HG02623 (cell line): Measurements from ENCODE around the gene TSPAN16.

Experiments used
- ATAC-seq: cut with Tn5 transposase; IDR thresholded peaks from one replicate; pipeline ENCODE4 v1.9.1; 2021; ENCODE audit warnings: moderate library complexity; ENCODE audit not compliant: unreplicated experiment

The TSPAN16 gene

GRCh38 chr19:11295665-11296245, at the start of gene TSPAN16:
TSPAN16 (plus strand) TSS chr19:11296160; CDS start chr19:11296298, 138 bp downstream.
- ATAC-seq: no peak

DNA sequence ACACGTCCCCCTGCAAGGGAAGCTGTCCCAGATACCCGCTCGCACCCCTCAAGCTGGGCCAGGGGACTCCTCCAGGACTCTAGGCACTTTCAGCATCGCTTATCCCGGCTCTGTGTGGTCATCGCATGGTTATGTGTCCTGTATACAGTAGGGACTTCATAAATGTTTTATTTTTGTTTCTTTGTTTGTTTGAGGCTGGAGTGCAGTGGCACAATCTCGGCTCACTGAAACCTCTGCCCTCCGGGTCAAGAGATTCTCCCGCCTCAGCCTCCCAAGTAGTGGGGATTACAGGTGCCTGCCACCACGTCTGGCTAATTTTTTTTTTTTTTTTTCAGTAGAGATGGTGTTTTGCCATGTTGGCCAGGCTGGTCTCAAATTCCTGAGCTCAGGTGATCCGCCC, 49.0 kb upstream of the TSPAN16 start:
- ATAC-seq: no peak

DNA sequence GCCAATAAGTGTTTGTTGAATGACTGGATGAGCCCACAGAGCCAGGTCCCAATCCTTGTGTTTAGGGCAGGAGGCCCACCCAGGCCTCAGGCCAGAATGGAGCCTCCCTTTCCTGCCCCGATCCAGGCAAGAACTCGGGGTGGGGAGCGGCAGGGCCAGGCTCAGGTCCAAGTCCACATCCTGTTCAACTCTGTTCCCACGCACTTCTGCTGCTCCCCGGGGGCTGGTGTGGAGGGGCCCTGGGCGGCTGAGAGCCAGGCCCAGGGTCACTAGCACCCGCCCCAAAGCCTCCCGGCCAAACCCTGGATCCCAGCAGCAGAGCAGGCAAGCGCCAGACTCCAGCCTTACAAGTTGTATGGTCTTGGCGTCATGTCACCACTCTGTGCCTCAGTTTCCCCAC, 48.6 kb upstream of the TSPAN16 start:
- no peak for ATAC-seq

DNA sequence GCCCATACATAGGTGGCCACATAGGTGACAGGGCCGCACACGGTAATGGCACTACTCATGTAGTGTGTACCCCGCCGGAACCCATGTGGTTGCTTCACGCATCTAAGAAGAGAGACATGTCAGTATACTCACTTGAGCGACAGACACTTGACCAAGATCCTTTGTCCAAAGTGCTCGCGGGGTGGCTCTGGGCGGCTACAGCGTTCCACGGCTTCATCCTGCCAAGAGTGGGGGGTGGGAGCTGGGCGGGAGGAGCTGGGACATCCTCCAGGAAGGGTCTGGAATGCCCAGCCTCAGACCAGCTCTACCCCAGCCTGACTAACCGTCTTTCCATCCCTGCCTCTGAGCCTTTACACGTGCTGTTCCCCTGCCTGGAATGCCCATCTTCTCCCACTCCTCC, 48.0 kb upstream of the TSPAN16 start:
- no peak for ATAC-seq

DNA sequence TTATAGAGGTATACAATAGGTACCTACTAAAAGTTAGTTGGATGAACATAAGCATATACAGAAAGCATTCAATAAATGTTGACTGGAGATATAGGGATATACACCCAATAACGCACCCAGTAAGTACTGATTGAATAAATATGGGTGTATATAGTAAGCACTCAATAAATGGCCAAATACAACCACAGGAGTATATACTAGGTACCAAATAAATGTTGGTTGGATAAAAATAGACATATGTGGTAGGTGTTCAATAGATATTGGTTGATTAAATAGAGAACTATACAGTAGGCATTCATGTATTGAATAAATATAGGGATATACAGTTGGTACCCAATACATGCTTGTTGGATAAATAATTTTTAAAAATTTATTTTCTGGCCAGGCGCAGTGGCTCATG, 47.1 kb upstream of the TSPAN16 start:
- no peak for ATAC-seq

GRCh38 chr19:11251217-11251616, 44.7 kb upstream of the TSPAN16 start:
- ATAC-seq: no peak

- no peak for ATAC-seq
Measured at GRCh38 chr19:11251650-11252314, 44.2 kb upstream of the TSPAN16 start.

- no peak for ATAC-seq
Measured at GRCh38 chr19:11252665-11253355, 43.1 kb upstream of the TSPAN16 start.

- ATAC-seq: no peak
Measured at GRCh38 chr19:11254666-11255065, 41.3 kb upstream of the TSPAN16 start.

GRCh38 chr19:11256189-11256588, 39.8 kb upstream of the TSPAN16 start:
- no peak for ATAC-seq

DNA sequence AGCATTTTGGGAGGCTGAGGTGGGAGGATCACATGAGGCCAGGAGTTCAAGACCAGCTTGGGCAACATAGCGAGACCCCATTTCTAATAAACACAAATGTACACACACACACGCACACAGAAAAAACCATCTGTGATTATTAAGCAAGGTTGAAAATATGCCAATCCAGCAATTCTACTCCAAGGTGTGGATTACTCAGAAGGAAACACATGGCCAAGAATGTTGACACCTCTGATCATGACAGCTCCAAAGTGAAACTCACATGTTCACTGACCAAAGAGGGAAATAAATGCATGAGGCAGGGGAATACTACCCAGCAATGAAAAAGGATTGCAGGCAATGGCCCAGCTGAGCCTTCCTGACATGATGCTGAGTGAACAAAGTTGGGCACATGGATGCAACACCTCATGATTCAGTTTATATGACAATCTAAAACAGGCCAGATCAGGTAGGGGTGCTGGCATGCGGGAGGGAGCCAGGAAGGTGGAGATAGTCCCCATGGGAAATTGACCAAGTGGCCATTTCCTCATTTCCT, 38.0 kb upstream of the TSPAN16 start:
- no peak for ATAC-seq

GRCh38 chr19:11260996-11261395, 35.0 kb upstream of the TSPAN16 start:
- ATAC-seq: no peak

DNA sequence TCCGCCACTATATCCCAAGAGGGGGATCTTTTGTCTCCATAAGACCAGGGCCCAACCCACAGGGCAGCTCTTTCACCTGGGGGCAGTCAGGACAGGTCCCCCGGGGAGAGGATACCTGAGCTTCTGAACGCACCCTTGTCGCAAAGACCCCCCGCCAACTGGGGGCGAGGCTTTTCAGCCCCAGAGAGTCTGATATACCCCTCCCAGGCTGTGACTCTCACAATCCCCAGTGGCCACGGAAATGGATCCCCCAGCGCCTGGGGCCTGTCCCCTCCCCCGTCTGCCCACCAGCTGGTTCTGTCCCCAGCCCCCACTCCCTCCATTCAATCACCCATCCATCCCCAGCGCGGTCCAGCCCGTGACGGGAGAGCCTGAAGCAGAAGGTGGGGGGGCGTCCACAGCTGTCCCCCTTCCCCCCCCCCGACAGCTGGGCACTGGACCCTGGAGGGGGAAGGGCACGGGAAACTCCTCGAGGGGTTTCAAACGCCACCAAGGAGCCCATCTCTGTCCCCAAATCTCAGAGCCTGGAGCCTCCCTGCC, 34.5 kb upstream of the TSPAN16 start:
- no peak for ATAC-seq

- ATAC-seq: no peak
Measured at GRCh38 chr19:11261971-11262839, 33.8 kb upstream of the TSPAN16 start, which contains the start of gene DOCK6. DOCK6 (minus strand) TSS chr19:11262524; CDS start chr19:11262440, 84 bp downstream.

DNA sequence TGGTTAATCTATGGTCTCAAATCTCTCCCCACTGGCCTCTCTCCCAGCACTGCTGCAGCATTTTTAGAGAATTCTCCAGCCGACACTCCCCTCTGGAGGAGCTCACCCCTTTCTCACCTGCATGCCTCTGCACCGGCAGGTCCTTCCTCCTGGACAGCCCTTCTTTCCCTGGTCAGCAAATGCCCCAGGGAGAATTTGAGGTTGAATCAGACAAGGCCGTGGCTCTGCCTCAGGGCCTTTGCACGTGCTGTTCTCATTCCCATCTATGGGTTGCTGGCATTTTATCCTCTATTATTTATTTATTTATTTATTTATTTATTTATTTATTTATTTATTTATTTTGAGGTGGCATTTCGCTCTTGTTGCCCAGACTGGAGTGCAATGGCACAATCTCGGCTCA, 32.2 kb upstream of the TSPAN16 start:
- ATAC-seq: no peak

DNA sequence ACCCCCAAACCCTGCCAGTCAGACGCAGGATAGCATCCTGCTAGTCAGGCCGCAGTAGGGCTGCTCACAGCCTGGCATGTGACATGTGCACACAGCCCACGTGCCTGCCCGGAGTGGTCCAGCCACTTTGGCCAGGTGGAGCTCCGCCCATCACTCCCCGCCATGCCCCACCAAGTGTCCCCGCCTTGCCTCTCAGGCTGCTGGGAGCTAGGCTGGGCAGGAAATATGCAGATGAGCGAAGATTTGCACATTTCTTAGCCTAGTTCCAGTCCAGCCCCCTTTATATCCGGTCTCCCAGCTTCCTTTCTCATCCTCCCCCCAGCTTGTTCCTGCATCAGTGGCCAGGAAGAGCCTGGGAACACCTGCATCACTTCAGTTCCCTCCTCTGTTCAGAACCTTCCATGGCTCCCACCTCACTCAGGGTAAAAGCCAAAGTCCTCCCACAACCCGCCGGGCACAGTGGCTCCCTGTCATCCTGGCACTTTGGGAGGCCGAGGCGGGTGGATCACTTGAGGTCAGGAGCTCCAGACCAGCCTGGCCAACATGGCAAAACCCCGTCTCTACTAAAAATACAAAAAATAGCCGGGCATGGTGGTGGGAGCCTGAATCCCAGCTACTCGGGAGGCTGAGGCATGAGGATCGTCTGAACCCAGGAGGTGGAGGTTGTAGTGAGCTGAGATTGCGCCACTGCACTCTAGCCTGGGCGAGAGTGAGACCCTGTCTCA, 31.3 kb upstream of the TSPAN16 start:
- ATAC-seq: no peak

GRCh38 chr19:11265177-11265784, 30.7 kb upstream of the TSPAN16 start:
- ATAC-seq: no peak

DNA sequence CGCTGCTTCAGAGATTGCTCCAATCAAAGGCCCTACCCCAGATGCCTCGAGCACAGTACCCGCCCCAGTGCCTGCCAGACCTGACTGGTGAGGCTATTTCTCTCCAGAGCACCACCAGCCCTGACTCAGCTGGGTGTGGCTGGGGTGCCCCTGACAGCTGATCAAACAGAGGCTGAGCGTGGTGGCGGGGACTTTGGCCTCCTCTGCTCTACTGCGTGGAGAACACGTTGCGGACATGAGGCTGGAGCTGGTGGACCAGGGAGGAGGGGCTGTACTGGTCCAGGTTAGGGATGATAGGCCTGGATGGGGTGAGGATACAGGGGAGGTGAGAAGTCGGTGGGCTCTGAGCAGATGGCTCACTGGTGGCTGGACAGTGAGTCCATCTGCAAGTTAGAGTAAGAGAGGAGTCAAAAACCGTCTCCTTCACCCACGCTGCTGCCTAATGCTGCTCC, 30.1 kb upstream of the TSPAN16 start:
- no peak for ATAC-seq

- ATAC-seq: no peak
Measured at GRCh38 chr19:11267316-11268085, 28.5 kb upstream of the TSPAN16 start.
